ENCODE results near the gene C3orf22.

C3orf22 gene

DNA sequence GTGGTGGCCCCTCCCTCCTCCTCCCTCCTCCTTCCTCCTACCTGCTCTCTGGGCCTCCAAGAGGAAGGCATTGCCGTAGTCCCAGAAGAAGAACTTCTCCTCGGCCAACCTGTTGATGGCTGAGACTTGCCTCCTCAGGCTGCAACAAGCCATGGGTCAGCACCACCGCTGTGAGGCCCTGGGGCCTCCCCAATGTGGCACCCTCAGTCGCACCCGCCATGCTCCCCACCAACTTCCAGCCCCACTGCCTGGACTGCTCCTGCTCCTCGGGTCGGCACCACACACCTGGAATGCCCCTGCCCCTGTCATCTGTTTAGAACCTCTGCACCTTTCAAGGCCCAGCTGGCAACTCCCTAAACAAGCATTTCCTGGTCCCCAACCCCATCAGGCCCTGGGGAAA lies 58.7 kb downstream of the C3orf22 start:
- Histone ChIP-seq H3K27me3 (ENCODE audit: low read depth, low read length) (0 out of 2 replicates have a peak, but pooled peaks cover 3% of the 10 kb centered on the region), H2AFZ (ENCODE audit: low read depth, low read length) (no peak overlapping the region), H4K20me1 (ENCODE audit: insufficient read depth, low read length) (no peaks in the 10 kb centered on the region), H3K79me2 (ENCODE audit: low read length) (no peaks in the 10 kb centered on the region), H3K9ac (ENCODE audit: low read length) (no peak overlapping the region), H3K4me3 (ENCODE audit: low read length) (no peak overlapping the region), H3K27ac (ENCODE audit: low read length) (no peak overlapping the region), H3K4me2 (ENCODE audit: low read length) (no peak overlapping the region), H3K36me3 (replicated peaks; ENCODE audit: low read depth, low read length) (no peaks in the 10 kb centered on the region), H3K4me1 (ENCODE audit: low read length) (no peaks in the 10 kb centered on the region), H3K9me3 (ENCODE audit: insufficient read depth, low read length) (no peaks in the 10 kb centered on the region)
- TF ChIP-seq, protein P1, sequence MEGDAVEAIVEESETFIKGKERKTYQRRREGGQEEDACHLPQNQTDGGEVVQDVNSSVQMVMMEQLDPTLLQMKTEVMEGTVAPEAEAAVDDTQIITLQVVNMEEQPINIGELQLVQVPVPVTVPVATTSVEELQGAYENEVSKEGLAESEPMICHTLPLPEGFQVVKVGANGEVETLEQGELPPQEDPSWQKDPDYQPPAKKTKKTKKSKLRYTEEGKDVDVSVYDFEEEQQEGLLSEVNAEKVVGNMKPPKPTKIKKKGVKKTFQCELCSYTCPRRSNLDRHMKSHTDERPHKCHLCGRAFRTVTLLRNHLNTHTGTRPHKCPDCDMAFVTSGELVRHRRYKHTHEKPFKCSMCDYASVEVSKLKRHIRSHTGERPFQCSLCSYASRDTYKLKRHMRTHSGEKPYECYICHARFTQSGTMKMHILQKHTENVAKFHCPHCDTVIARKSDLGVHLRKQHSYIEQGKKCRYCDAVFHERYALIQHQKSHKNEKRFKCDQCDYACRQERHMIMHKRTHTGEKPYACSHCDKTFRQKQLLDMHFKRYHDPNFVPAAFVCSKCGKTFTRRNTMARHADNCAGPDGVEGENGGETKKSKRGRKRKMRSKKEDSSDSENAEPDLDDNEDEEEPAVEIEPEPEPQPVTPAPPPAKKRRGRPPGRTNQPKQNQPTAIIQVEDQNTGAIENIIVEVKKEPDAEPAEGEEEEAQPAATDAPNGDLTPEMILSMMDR (IDR thresholded peaks at IDR 0.05; ENCODE audit: low read depth, low read length), result no peak
- TF ChIP-seq EZH2phosphoT487 (IDR thresholded peaks at IDR 0.05; ENCODE audit: low read depth), result no peak
